ENCODE results near the gene CROCC2. TPM values are rescaled to one million over a fixed set of nuclear protein-coding genes. Genes with fewer than 3 reads are reported as not detected.

CROCC2 gene
- total RNA-seq, 1 donor from 2014 or later: not detected

- no peak for DNase-seq (ENCODE audit: extremely low read depth, low read depth, low spot score)
Observed at GRCh38 chr2:240875228-240876034, 30.7 kb upstream of the CROCC2 start.

GRCh38 chr2:240876035-240876474 lies 30.1 kb upstream of the CROCC2 start:
- no peak for DNase-seq (ENCODE audit: extremely low read depth, low read depth, low spot score)

- no peak for DNase-seq (ENCODE audit: extremely low read depth, low read depth, low spot score)
Observed at GRCh38 chr2:240876475-240877251, 29.5 kb upstream of the CROCC2 start.

GRCh38 chr2:240877460-240878340 lies 28.4 kb upstream of the CROCC2 start:
- no peak for DNase-seq (ENCODE audit: extremely low read depth, low read depth, low spot score)

- no peak for DNase-seq (ENCODE audit: extremely low read depth, low read depth, low spot score)
Observed at GRCh38 chr2:240878341-240878936, 27.7 kb upstream of the CROCC2 start.

- no peak for DNase-seq (ENCODE audit: extremely low read depth, low read depth, low spot score)
Observed at GRCh38 chr2:240879105-240879504, 27.0 kb upstream of the CROCC2 start.

- DNase-seq (ENCODE audit: extremely low read depth, low read depth, low spot score): no peak
Observed at GRCh38 chr2:240881913-240882312, 24.2 kb upstream of the CROCC2 start.

- DNase-seq (ENCODE audit: extremely low read depth, low read depth, low spot score): no peak
Observed at GRCh38 chr2:240884221-240884620, 21.9 kb upstream of the CROCC2 start.

GRCh38 chr2:240884745-240885144 lies 21.4 kb upstream of the CROCC2 start:
- DNase-seq (ENCODE audit: extremely low read depth, low read depth, low spot score): no peak

GRCh38 chr2:240885566-240885965 lies 20.6 kb upstream of the CROCC2 start:
- no peak for DNase-seq (ENCODE audit: extremely low read depth, low read depth, low spot score)

GRCh38 chr2:240886023-240886565 lies 20.0 kb upstream of the CROCC2 start:
- DNase-seq (ENCODE audit: extremely low read depth, low read depth, low spot score): no peak

- no peak for DNase-seq (ENCODE audit: extremely low read depth, low read depth, low spot score)
Observed at GRCh38 chr2:240886678-240887609, 19.2 kb upstream of the CROCC2 start.

GRCh38 chr2:240887631-240888030 lies 18.5 kb upstream of the CROCC2 start:
- DNase-seq (ENCODE audit: extremely low read depth, low read depth, low spot score): no peak

GRCh38 chr2:240888130-240888889 lies 17.8 kb upstream of the CROCC2 start:
- no peak for DNase-seq (ENCODE audit: extremely low read depth, low read depth, low spot score)

- DNase-seq (ENCODE audit: extremely low read depth, low read depth, low spot score): no peak
Observed at GRCh38 chr2:240888890-240889573, 17.1 kb upstream of the CROCC2 start.

GRCh38 chr2:240889601-240890560 lies 16.3 kb upstream of the CROCC2 start:
- no peak for DNase-seq (ENCODE audit: extremely low read depth, low read depth, low spot score)

GRCh38 chr2:240890691-240891090 lies 15.4 kb upstream of the CROCC2 start:
- DNase-seq (ENCODE audit: extremely low read depth, low read depth, low spot score): no peak
